ENCODE results near the gene ICAM4. TPM values are rescaled to one million over a fixed set of nuclear protein-coding genes. Genes with fewer than 3 reads are reported as not detected.

The ICAM4 gene
- total and polyA plus RNA-seq, 9 of the 15 experiments (the other 6 are each of a cell fraction or from before 2014, with no cell fraction given), result 14.1 to 86.1 (median 29.6) TPM

DNA sequence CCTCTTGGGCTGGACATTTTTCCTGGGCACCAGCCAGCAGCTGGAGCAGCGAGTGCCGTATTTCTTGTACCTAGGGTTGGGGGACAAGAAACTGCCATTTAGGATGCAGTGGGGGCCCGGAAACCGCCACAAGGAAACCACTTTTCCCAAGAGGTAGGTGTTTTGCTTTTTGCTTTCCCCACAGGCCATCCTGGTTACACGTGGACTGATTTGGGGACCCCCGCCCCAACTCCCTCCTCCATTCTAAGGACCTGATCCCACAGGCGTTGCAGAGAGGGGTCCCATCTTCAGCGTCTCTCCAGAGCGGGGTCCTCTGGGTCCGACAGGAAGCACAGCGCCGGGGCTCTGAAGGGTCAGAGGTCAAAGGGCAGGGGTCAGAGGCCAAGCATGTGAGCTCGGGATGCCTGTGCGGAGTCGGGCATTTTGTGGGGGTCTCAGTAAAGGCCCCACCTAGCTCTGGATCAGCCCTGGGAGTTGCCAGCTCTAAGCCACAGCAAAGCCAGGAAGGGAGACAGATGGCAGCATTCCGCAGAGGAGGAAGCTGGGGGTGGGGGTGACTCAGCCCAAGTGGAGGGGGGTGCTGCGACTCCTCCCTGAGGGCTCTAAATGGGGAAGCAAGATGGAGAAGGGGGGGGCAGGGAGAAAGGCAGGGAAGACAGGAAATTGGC, 18.5 kb downstream of the ICAM4 start (continued):
- TF ChIP-seq, protein P1, sequence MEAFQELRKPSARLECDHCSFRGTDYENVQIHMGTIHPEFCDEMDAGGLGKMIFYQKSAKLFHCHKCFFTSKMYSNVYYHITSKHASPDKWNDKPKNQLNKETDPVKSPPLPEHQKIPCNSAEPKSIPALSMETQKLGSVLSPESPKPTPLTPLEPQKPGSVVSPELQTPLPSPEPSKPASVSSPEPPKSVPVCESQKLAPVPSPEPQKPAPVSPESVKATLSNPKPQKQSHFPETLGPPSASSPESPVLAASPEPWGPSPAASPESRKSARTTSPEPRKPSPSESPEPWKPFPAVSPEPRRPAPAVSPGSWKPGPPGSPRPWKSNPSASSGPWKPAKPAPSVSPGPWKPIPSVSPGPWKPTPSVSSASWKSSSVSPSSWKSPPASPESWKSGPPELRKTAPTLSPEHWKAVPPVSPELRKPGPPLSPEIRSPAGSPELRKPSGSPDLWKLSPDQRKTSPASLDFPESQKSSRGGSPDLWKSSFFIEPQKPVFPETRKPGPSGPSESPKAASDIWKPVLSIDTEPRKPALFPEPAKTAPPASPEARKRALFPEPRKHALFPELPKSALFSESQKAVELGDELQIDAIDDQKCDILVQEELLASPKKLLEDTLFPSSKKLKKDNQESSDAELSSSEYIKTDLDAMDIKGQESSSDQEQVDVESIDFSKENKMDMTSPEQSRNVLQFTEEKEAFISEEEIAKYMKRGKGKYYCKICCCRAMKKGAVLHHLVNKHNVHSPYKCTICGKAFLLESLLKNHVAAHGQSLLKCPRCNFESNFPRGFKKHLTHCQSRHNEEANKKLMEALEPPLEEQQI (IDR thresholded peaks at IDR 0.05), result no peak
- TF ChIP-seq SETDB1 (IDR thresholded peaks at IDR 0.05; ENCODE audit: low read length) (no peak), LEF1 (IDR thresholded peaks at IDR 0.05) (no peak), ZNF644 (tag; IDR thresholded peaks at IDR 0.05; ENCODE audit: low read depth) (no peak), CCAR2 (IDR thresholded peaks at IDR 0.05; ENCODE audit: low read depth, low read length) (no peak), ZFPM2 (CRISPR knock-in tag; IDR thresholded peaks at IDR 0.05) (no peak), CHD4 (IDR thresholded peaks at IDR 0.05; ENCODE audit: insufficient read depth, insufficient replicate concordance, low read depth, low read length, poor library complexity, severe bottlenecking) (peak; percentile 58), ARID2 (IDR thresholded peaks at IDR 0.05) (no peak)
- TF ChIP-seq, protein P2, sequence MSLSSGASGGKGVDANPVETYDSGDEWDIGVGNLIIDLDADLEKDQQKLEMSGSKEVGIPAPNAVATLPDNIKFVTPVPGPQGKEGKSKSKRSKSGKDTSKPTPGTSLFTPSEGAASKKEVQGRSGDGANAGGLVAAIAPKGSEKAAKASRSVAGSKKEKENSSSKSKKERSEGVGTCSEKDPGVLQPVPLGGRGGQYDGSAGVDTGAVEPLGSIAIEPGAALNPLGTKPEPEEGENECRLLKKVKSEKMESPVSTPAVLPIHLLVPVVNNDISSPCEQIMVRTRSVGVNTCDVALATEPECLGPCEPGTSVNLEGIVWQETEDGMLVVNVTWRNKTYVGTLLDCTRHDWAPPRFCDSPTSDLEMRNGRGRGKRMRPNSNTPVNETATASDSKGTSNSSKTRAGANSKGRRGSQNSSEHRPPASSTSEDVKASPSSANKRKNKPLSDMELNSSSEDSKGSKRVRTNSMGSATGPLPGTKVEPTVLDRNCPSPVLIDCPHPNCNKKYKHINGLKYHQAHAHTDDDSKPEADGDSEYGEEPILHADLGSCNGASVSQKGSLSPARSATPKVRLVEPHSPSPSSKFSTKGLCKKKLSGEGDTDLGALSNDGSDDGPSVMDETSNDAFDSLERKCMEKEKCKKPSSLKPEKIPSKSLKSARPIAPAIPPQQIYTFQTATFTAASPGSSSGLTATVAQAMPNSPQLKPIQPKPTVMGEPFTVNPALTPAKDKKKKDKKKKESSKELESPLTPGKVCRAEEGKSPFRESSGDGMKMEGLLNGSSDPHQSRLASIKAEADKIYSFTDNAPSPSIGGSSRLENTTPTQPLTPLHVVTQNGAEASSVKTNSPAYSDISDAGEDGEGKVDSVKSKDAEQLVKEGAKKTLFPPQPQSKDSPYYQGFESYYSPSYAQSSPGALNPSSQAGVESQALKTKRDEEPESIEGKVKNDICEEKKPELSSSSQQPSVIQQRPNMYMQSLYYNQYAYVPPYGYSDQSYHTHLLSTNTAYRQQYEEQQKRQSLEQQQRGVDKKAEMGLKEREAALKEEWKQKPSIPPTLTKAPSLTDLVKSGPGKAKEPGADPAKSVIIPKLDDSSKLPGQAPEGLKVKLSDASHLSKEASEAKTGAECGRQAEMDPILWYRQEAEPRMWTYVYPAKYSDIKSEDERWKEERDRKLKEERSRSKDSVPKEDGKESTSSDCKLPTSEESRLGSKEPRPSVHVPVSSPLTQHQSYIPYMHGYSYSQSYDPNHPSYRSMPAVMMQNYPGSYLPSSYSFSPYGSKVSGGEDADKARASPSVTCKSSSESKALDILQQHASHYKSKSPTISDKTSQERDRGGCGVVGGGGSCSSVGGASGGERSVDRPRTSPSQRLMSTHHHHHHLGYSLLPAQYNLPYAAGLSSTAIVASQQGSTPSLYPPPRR (CRISPR knock-in tag; IDR thresholded peaks at IDR 0.05; ENCODE audit: borderline replicate concordance), result no peak
- TF ChIP-seq, protein P3, sequence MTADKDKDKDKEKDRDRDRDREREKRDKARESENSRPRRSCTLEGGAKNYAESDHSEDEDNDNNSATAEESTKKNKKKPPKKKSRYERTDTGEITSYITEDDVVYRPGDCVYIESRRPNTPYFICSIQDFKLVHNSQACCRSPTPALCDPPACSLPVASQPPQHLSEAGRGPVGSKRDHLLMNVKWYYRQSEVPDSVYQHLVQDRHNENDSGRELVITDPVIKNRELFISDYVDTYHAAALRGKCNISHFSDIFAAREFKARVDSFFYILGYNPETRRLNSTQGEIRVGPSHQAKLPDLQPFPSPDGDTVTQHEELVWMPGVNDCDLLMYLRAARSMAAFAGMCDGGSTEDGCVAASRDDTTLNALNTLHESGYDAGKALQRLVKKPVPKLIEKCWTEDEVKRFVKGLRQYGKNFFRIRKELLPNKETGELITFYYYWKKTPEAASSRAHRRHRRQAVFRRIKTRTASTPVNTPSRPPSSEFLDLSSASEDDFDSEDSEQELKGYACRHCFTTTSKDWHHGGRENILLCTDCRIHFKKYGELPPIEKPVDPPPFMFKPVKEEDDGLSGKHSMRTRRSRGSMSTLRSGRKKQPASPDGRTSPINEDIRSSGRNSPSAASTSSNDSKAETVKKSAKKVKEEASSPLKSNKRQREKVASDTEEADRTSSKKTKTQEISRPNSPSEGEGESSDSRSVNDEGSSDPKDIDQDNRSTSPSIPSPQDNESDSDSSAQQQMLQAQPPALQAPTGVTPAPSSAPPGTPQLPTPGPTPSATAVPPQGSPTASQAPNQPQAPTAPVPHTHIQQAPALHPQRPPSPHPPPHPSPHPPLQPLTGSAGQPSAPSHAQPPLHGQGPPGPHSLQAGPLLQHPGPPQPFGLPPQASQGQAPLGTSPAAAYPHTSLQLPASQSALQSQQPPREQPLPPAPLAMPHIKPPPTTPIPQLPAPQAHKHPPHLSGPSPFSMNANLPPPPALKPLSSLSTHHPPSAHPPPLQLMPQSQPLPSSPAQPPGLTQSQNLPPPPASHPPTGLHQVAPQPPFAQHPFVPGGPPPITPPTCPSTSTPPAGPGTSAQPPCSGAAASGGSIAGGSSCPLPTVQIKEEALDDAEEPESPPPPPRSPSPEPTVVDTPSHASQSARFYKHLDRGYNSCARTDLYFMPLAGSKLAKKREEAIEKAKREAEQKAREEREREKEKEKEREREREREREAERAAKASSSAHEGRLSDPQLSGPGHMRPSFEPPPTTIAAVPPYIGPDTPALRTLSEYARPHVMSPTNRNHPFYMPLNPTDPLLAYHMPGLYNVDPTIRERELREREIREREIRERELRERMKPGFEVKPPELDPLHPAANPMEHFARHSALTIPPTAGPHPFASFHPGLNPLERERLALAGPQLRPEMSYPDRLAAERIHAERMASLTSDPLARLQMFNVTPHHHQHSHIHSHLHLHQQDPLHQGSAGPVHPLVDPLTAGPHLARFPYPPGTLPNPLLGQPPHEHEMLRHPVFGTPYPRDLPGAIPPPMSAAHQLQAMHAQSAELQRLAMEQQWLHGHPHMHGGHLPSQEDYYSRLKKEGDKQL (CRISPR knock-in tag; IDR thresholded peaks at IDR 0.05; ENCODE audit: borderline replicate concordance), result no peak
- TF ChIP-seq, protein P4, sequence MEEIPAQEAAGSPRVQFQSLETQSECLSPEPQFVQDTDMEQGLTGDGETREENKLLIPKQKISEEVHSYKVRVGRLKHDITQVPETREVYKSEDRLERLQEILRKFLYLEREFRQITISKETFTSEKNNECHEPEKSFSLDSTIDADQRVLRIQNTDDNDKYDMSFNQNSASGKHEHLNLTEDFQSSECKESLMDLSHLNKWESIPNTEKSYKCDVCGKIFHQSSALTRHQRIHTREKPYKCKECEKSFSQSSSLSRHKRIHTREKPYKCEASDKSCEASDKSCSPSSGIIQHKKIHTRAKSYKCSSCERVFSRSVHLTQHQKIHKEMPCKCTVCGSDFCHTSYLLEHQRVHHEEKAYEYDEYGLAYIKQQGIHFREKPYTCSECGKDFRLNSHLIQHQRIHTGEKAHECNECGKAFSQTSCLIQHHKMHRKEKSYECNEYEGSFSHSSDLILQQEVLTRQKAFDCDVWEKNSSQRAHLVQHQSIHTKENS (CRISPR knock-in tag; IDR thresholded peaks at IDR 0.05), result no peak
